Mucosa of descending colon (tissue), 3 donors: Measurements from ENCODE around the gene ANGPT4. TPM values are rescaled to one million over a fixed set of nuclear protein-coding genes. Genes with fewer than 3 reads are reported as not detected.

ENCODE experiments used
- ATAC-seq: fragments of 200-7000 bp; cut with Tn5 transposase; one replicate; pipeline ENCODE4 v1.9.1; 2020; ENCODE audit warnings: mild to moderate bottlenecking, moderate library complexity
- DNase-seq, 3 donors: peaks; one replicate each; pipeline ENCODE4 v3.0.0-alpha.2; 2020
- H3K36me3 ChIP-seq: fragments of 200-600 bp; one replicate; pipeline ENCODE4 v1.8.0; 2021; ENCODE audit warnings: low read depth, mild to moderate bottlenecking
- H3K4me1 ChIP-seq: fragments of 200-600 bp; one replicate; pipeline ENCODE4 v1.8.0; 2021; ENCODE audit warnings: low read depth, mild to moderate bottlenecking
- H3K4me3 ChIP-seq: fragments of 200-600 bp; one replicate; pipeline ENCODE4 v1.8.0; 2021; ENCODE audit warnings: mild to moderate bottlenecking
- H3K9me3 ChIP-seq: fragments of 200-600 bp; one replicate; pipeline ENCODE4 v1.8.0; 2021; ENCODE audit warnings: mild to moderate bottlenecking
- intact Hi-C, 2 donors: fragments of 100-400 bp; cut with DNase I in 1 of 2; cut with micrococcal nuclease in 1 of 2; formaldehyde crosslinking; loops; one replicate each; pipeline versions ENCODE4 v1.11.0 to v1.11.1; 2022; cut with DNase I, micrococcal nuclease
- total RNA-seq, 3 donors: library from RNA; stranded (reverse); fragmentation: NEBNext Ultra II Directional in 2 of 3; extraction: Animal tissue kit (Norgen Biotek cat#: 25700) in 2 of 3; gene quantifications; one replicate each; pipeline versions ENCODE4 v1.2.1 to v1.2.4, GENCODE V29; 2021 to 2023
- TF ChIP-seq, protein P1 (sequence below): fragments of 200-600 bp; IDR thresholded peaks from one replicate; pipeline ENCODE4 v1.8.0; 2022; ENCODE audit warnings: antibody characterized with exemption, mild to moderate bottlenecking
- donor health status: DM: no; HTN: no; CAD: no; lungs with moderate emphysema.
- donor health status: DM: no; HTN: no; CAD: no.
- donor health status: DM: no; HTN: yes; CAD: no.

ANGPT4 gene
- total RNA-seq, 3 donors from 2014 or later: 0.05 TPM; not detected in 2

DNA sequence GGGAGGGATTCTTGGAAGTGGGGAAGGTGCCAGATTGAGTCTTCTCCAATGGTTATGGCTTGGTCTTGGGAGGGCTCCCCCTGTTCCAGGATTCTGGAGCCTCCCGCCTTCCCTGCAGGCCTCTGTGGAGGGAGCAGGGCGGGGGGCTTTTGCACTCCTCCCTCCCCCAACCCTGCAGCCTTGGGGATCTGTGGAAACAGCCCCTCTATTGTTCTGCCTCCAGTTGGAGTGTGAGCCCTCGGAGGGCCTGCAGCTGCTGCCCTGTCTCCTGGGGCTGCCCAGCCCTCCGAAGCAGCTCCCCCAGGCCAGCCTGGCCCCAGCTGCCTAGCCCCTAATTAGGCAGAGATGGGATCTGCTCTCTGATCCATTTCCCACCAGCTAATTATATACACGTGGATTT, 67.9 kb downstream of the ANGPT4 start:
- ATAC-seq: no peak
- Histone ChIP-seq H3K9me3 (no peaks in the 10 kb centered on the region), H3K4me1 (peaks cover 13% of the 10 kb centered on the region), H3K36me3 (no peaks in the 10 kb centered on the region), H3K4me3 (no peak overlapping the region)
- DNase-seq: no peak
- intact Hi-C loops: no loop called here
- TF ChIP-seq, protein P1, sequence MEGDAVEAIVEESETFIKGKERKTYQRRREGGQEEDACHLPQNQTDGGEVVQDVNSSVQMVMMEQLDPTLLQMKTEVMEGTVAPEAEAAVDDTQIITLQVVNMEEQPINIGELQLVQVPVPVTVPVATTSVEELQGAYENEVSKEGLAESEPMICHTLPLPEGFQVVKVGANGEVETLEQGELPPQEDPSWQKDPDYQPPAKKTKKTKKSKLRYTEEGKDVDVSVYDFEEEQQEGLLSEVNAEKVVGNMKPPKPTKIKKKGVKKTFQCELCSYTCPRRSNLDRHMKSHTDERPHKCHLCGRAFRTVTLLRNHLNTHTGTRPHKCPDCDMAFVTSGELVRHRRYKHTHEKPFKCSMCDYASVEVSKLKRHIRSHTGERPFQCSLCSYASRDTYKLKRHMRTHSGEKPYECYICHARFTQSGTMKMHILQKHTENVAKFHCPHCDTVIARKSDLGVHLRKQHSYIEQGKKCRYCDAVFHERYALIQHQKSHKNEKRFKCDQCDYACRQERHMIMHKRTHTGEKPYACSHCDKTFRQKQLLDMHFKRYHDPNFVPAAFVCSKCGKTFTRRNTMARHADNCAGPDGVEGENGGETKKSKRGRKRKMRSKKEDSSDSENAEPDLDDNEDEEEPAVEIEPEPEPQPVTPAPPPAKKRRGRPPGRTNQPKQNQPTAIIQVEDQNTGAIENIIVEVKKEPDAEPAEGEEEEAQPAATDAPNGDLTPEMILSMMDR: no peak

DNA sequence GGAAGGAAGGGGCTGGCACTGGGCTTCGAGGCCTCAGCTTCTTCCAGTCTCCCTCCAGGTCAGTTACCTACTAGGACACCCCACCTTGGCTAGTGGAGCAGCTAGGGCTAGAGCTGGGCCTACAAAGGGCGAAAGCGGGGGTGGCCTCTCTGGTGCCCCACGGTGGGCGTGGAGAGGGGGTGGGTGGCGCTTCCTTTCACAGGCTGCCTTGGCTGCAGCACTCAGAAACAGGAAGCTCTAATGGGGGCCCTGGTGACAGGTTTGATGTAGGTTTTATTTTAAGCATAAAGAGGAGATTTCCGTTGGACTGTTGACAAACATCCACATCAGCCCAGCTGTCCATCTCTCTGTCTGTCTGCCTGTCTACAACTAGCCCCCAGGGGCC, 69.2 kb downstream of the ANGPT4 start:
- H3K36me3 ChIP-seq: no peaks in the 10 kb centered on the region
- H3K9me3 ChIP-seq: no peaks in the 10 kb centered on the region
- DNase-seq (peak; percentile 35 to 71 (median 55)), ATAC-seq (peak; percentile 18)
- no peak overlapping the region for H3K4me3 ChIP-seq
- peaks cover 23% of the 10 kb centered on the region for H3K4me1 ChIP-seq
- intact Hi-C loops: no loop called here
- TF ChIP-seq, protein P1: no peak

DNA sequence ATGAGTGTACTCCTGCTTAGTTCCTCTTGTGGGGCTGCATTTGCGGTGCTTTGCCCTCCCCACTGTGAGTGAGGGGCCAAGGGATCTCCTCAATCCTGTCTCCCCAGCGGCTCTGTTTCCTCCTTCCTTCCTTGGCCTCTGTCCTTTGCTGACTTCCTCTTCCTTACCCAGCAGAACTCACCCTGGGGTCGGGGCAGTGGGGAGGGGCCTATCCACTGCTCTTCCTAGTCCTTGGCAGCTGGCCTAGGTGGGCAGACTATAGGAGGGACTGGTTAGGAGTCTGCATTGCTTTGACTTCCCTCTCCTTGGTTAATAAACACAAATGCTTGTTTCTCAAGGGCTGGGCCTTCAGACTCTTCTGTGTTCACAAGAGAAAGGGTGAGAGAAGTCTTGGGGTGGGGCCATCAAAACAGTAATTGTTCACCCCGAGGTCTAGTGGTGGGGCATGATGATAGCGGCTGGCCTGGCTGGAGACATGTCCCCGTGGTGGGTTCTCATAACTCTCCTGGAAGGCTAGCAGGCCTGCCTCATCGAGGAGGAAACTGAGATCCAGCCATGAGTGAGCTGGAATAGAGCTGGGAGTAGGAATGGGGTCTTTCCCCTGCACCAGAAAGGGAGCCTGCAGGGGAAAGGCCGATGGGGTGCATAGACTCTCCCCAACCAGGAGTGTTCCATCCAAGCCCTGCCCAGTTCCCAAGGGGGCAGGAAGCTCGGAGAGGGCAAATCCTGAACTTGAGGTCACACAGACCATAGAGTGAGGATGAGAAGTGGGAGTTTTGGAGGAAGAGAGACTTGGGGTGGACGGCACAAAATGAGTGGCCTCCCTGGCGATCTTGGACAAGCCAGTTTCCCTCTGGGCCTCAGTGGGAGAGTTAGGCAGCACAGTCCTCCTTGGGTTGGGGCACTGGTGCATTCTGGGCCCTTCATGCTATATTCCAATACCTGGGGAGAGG, 69.9 kb downstream of the ANGPT4 start:
- Histone ChIP-seq H3K4me3 (no peak overlapping the region), H3K36me3 (no peaks in the 10 kb centered on the region), H3K4me1 (peaks cover 29% of the 10 kb centered on the region), H3K9me3 (no peaks in the 10 kb centered on the region)
- DNase-seq (peak in 1 of 3 donors; percentile 64), ATAC-seq (no peak)
- TF ChIP-seq, protein P1: no peak
- intact Hi-C loops: no loop called here

DNA sequence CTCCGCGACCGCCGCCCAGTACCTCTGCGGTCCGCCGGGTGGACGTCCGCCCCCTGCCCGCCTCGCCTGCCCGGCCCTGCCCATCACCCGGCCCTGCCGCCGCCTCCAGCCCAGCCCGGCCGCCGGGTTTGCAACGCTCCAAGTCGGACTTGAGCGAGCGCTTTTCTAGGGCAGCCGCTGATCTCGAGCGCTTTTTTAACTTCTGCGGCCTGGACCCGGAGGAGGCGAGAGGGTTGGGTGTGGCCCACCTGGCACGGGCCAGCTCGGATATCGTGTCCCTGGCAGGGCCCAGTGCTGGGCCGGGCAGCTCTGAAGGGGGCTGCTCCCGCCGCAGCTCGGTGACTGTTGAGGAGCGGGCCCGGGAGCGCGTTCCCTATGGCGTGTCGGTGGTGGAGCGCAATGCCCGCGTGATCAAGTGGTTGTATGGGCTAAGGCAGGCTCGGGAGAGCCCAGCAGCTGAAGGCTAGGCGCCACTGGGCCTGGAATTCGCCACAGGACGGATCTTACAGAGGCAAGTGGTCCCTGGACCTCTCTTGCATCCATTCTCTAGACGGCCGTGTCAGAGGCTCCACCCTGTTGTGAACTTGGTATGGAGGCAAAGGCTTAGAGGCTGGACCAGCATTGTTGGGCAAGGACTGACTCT, 70.8 kb downstream of the ANGPT4 start:
- no peaks in the 10 kb centered on the region for H3K36me3 ChIP-seq
- no peak overlapping the region for H3K4me3 ChIP-seq
- H3K4me1 ChIP-seq: peaks cover 30% of the 10 kb centered on the region
- TF ChIP-seq, protein P1: no peak
- intact Hi-C loops: no loop called here
- ATAC-seq (no peak), DNase-seq (peak in 1 of 3 donors; percentile 33)
- H3K9me3 ChIP-seq: no peaks in the 10 kb centered on the region

DNA sequence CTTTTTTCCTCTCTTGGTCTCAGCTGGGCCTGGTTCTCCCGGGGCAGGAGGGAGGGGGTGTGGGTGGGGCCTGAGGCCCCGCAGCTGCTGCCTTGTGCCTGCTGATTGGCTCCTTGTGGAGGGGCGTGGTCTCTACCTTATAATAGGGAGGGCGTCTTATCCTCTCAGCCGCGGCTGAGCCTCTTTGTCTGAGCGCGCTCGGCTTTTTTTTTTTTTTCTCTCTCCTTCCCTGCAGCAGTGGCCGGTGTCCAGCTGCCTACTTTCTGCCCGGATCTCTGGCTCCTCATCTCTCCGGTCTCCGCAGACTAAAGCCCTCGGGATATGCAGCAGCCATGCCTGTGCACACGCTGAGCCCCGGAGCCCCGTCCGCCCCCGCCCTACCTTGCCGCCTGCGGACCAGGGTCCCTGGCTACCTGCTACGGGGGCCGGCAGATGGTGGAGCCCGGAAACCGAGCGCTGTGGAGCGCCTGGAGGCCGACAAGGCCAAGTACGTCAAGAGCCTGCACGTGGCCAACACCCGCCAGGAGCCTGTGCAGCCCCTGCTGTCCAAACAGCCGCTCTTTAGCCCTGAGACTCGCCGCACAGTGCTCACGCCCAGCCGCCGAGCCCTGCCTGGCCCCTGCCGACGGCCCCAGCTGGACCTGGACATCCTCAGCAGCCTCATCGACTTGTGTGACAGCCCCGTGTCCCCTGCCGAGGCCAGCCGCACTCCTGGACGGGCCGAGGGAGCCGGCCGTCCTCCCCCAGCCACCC, 71.5 kb downstream of the ANGPT4 start:
- Histone ChIP-seq H3K4me3 (no peak overlapping the region), H3K9me3 (no peaks in the 10 kb centered on the region), H3K4me1 (peaks cover 30% of the 10 kb centered on the region), H3K36me3 (no peaks in the 10 kb centered on the region)
- TF ChIP-seq, protein P1: no peak
- DNase-seq (peak; percentile 92 to 97 (median 95)), ATAC-seq (peak; percentile 95)
- intact Hi-C loops: no loop called here
